ENCODE data around the gene AXL. TPM values are rescaled to one million over a fixed set of nuclear protein-coding genes. Genes with fewer than 3 reads are reported as not detected.

AXL gene
- total and polyA plus RNA-seq, 2 donors (not counting 3 experiments of a cell fraction or from before 2014, with no cell fraction given), result 86.9 to 172 TPM

GRCh38 chr19:41232686-41233085 lies 13.7 kb downstream of the AXL start:
- FAIRE-seq (no peak), DNase-seq (ENCODE audit: low read depth, low spot score) (no peak)
- H3K27me3 ChIP-seq (ENCODE audit: control insufficient read depth in 2 of 2, insufficient read depth in 2 of 2, low read length in 2 of 2), result no peaks in the 10 kb centered on the region
- no TSS peak for BruUV-seq (replicated peaks)
- no peak for TF ChIP-seq CTCF (IDR thresholded peaks at IDR 0.05; ENCODE audit: extremely low read depth in 1 of 2, insufficient read depth in 1 of 2, low read depth in 1 of 2, low read length in 2 of 2)
- TF ChIP-seq JUN (IDR thresholded peaks at IDR 0.05; ENCODE audit: borderline replicate concordance, insufficient read depth, insufficient read length, low read depth), result no peak
- no peak for TF ChIP-seq POLR2A (IDR thresholded peaks at IDR 0.05; ENCODE audit: low read depth, low read length)
- TF ChIP-seq POLR2AphosphoS5 (IDR thresholded peaks at IDR 0.05; ENCODE audit: insufficient read depth, low read depth, low read length), result no peak
- TF ChIP-seq MAX (IDR thresholded peaks at IDR 0.05; ENCODE audit: insufficient read depth, insufficient read length), result no peak
- TF ChIP-seq MYC (IDR thresholded peaks at IDR 0.05; ENCODE audit: low read depth, low read length), result no peak
- H3K9me1 ChIP-seq (replicated peaks; ENCODE audit: control insufficient read depth, extremely low read depth, insufficient read depth, low read length), result no peaks in the 10 kb centered on the region
- no peaks in the 10 kb centered on the region for H3K9me3 ChIP-seq (replicated peaks; ENCODE audit: control insufficient read depth, insufficient read depth, low read length)
- CTCF ChIA-PET, result interaction anchor here (0.7 to 1.0 kb wide), 2 partner anchors 28 to 30 kb away, joined by 4 to 5 read pairs; no protein-coding TSS in a partner anchor
- peaks cover 30% of the 10 kb centered on the region for H3K79me2 ChIP-seq (ENCODE audit: control insufficient read depth, insufficient read depth, low read length)
- H2AFZ ChIP-seq (ENCODE audit: low read depth, low read length), result no peak overlapping the region
- no peaks in the 10 kb centered on the region for H4K20me1 ChIP-seq (replicated peaks; ENCODE audit: control insufficient read depth, extremely low read depth, insufficient read depth, low read length)
- no peak overlapping the region for H3K9ac ChIP-seq (replicated peaks; ENCODE audit: extremely low read depth, insufficient read depth, low read length)
- H3K4me1 ChIP-seq (ENCODE audit: control insufficient read depth, extremely low read depth, insufficient read depth, low read length), result no peaks in the 10 kb centered on the region
- H3K27ac ChIP-seq (ENCODE audit: insufficient read depth, low read depth, low read length), result no peak overlapping the region
- intact Hi-C loops (cut with micrococcal nuclease), result no loop called here
- dilution Hi-C loops (cut with MboI; ENCODE audit: extremely low pct_ligation_motif_present, low sequenced_read_pairs), result no loop called here
- H3K4me2 ChIP-seq (ENCODE audit: insufficient read depth, low read length), result no peak overlapping the region
- peaks cover 2 to 15% of the 10 kb centered on the region in 2 experiments for H3K36me3 ChIP-seq (ENCODE audit: control insufficient read depth in 2 of 2, extremely low read depth in 1 of 2, insufficient read depth in 2 of 2, low read length in 2 of 2)
- H3K4me3 ChIP-seq (replicated peaks in 1 of 3; ENCODE audit: insufficient read depth in 1 of 3, low read depth in 1 of 3, low read length in 3 of 3), result no peak overlapping the region
- POLR2A ChIA-PET, result no interaction called here

All from endothelial cell of umbilical vein (primary cell).